ENCODE data around the gene TKTL2.

Gene TKTL2

GRCh38 chr4:163473576-163473975 is at the start of gene TKTL2:
TSS of gene TKTL2 (minus strand) at chr4:163473754. CDS start at chr4:163473734, 20 bp downstream.
- Histone ChIP-seq H3K36me3 (ENCODE audit: control insufficient read depth in 1 of 2, insufficient read depth in 2 of 2, low read length in 2 of 2) (no peaks in the 10 kb centered on the region), H3K4me1 (ENCODE audit: control insufficient read depth in 1 of 2, insufficient read depth in 2 of 2, low read length in 2 of 2) (no peaks in the 10 kb centered on the region), H3K4me3 (ENCODE audit: low read depth in 1 of 2, low read length in 2 of 2) (no peak within 1 kb of the TSS), H3K9ac (ENCODE audit: low read depth in 1 of 2, low read length in 2 of 2) (no peak within 1 kb of the TSS), H3K27me3 (ENCODE audit: control insufficient read depth in 1 of 2, insufficient read depth in 2 of 2, low read length in 2 of 2) (no peaks in the 10 kb centered on the region), H3K27ac (ENCODE audit: low read depth, low read length) (no peak within 1 kb of the TSS), H3K9me3 (ENCODE audit: control insufficient read depth in 1 of 2, low read length in 2 of 2) (no peaks in the 10 kb centered on the region)

DNA sequence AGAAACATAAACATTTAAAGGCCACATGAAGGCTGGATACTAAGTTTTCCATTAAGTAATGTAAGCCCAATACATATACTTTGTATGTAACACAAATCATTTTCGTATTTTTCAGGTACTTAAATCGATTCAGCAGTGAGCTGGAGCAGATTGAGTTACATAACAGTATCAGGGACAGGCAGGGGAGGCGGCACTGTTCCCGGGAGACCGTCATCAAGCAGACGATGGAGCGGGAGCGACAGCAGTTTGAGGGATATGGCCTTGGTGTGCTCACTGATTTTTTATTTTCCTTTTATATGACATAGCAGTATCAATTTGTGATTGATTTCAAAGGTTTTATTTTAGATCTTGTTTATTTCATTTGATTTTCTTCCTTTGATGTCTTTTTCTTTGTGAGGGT is 41.6 kb upstream of the TKTL2 start:
- Histone ChIP-seq H3K27me3 (ENCODE audit: control insufficient read depth in 1 of 2, insufficient read depth in 2 of 2, low read length in 2 of 2) (no peaks in the 10 kb centered on the region), H3K27ac (ENCODE audit: low read depth, low read length) (no peak overlapping the region), H3K4me1 (ENCODE audit: control insufficient read depth in 1 of 2, insufficient read depth in 2 of 2, low read length in 2 of 2) (no peaks in the 10 kb centered on the region), H3K9me3 (ENCODE audit: control insufficient read depth in 1 of 2, low read length in 2 of 2) (no peaks in the 10 kb centered on the region), H3K36me3 (ENCODE audit: control insufficient read depth in 1 of 2, insufficient read depth in 2 of 2, low read length in 2 of 2) (peaks cover 11 to 60% of the 10 kb centered on the region in 2 donors), H3K9ac (ENCODE audit: low read depth in 1 of 2, low read length in 2 of 2) (no peak overlapping the region), H3K4me3 (ENCODE audit: low read depth in 1 of 2, low read length in 2 of 2) (no peak overlapping the region)

DNA sequence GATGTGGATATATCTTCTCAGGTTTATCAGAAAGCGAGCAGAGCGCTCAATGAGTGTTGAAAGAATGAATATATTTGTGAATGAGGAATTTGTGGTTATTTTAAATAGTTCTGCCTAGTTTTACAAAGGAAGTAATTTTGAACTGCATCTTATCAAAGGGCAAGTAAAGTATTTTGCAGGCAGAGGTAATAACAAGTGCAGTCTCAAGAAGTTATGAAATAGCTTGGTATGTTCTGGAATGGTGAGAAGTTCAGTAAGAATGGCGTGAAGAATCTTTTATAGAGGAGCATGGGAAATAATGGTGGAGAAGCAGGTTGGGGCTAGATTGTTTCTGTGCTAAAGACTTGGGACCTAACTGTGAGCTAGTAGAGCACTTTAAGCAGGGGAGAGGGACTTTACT is 31.8 kb upstream of the TKTL2 start:
- H3K9ac ChIP-seq (ENCODE audit: low read depth in 1 of 2, low read length in 2 of 2), result no peak overlapping the region
- H3K4me1 ChIP-seq (ENCODE audit: control insufficient read depth in 1 of 2, insufficient read depth in 2 of 2, low read length in 2 of 2), result no peaks in the 10 kb centered on the region
- H3K36me3 ChIP-seq (ENCODE audit: control insufficient read depth in 1 of 2, insufficient read depth in 2 of 2, low read length in 2 of 2), result peaks cover 4 to 15% of the 10 kb centered on the region in 2 donors
- no peak overlapping the region for H3K4me3 ChIP-seq (ENCODE audit: low read depth in 1 of 2, low read length in 2 of 2)
- H3K27ac ChIP-seq (ENCODE audit: low read depth, low read length), result no peak overlapping the region
- no peaks in the 10 kb centered on the region for H3K9me3 ChIP-seq (ENCODE audit: control insufficient read depth in 1 of 2, low read length in 2 of 2)
- no peaks in the 10 kb centered on the region for H3K27me3 ChIP-seq (ENCODE audit: control insufficient read depth in 1 of 2, insufficient read depth in 2 of 2, low read length in 2 of 2)

GRCh38 chr4:163500586-163500985 is 27.0 kb upstream of the TKTL2 start:
- no peaks in the 10 kb centered on the region for H3K9me3 ChIP-seq (ENCODE audit: control insufficient read depth in 1 of 2, low read length in 2 of 2)
- H3K4me1 ChIP-seq (ENCODE audit: control insufficient read depth in 1 of 2, insufficient read depth in 2 of 2, low read length in 2 of 2), result peaks cover 10 to 11% of the 10 kb centered on the region in 2 donors
- no peaks in the 10 kb centered on the region for H3K36me3 ChIP-seq (ENCODE audit: control insufficient read depth in 1 of 2, insufficient read depth in 2 of 2, low read length in 2 of 2)
- H3K27me3 ChIP-seq (ENCODE audit: control insufficient read depth in 1 of 2, insufficient read depth in 2 of 2, low read length in 2 of 2), result no peaks in the 10 kb centered on the region
- no peak overlapping the region for H3K4me3 ChIP-seq (ENCODE audit: low read depth in 1 of 2, low read length in 2 of 2)
- H3K9ac ChIP-seq (ENCODE audit: low read depth in 1 of 2, low read length in 2 of 2), result no peak overlapping the region
- no peak overlapping the region for H3K27ac ChIP-seq (ENCODE audit: low read depth, low read length)

- Histone ChIP-seq H3K36me3 (ENCODE audit: control insufficient read depth in 1 of 2, insufficient read depth in 2 of 2, low read length in 2 of 2) (no peaks in the 10 kb centered on the region), H3K9me3 (ENCODE audit: control insufficient read depth in 1 of 2, low read length in 2 of 2) (no peaks in the 10 kb centered on the region), H3K27ac (ENCODE audit: low read depth, low read length) (no peak overlapping the region), H3K4me1 (ENCODE audit: control insufficient read depth in 1 of 2, insufficient read depth in 2 of 2, low read length in 2 of 2) (peaks cover 12 to 22% of the 10 kb centered on the region in 2 donors), H3K9ac (ENCODE audit: low read depth in 1 of 2, low read length in 2 of 2) (peak overlapping the region in 1 of 2 donors; percentile 31), H3K27me3 (ENCODE audit: control insufficient read depth in 1 of 2, insufficient read depth in 2 of 2, low read length in 2 of 2) (no peaks in the 10 kb centered on the region), H3K4me3 (ENCODE audit: low read depth in 1 of 2, low read length in 2 of 2) (peak overlapping the region; percentile 98 to 99)
Observed at GRCh38 chr4:163495900-163496299, 22.3 kb upstream of the TKTL2 start.

GRCh38 chr4:163494360-163495241 is 21.0 kb upstream of the TKTL2 start, which contains the start of gene TMA16:
TSS of gene TMA16 (plus strand) at chr4:163494690. CDS start at chr4:163494802, 112 bp downstream.
- Histone ChIP-seq H3K27me3 (ENCODE audit: control insufficient read depth in 1 of 2, insufficient read depth in 2 of 2, low read length in 2 of 2) (no peaks in the 10 kb centered on the region), H3K4me3 (ENCODE audit: low read depth in 1 of 2, low read length in 2 of 2) (peak within 1 kb of the TSS; percentile 98 to 99), H3K9ac (ENCODE audit: low read depth in 1 of 2, low read length in 2 of 2) (peak within 1 kb of the TSS; percentile 93 to 96), H3K27ac (ENCODE audit: low read depth, low read length) (peak within 1 kb of the TSS; percentile 80), H3K9me3 (ENCODE audit: control insufficient read depth in 1 of 2, low read length in 2 of 2) (no peaks in the 10 kb centered on the region), H3K36me3 (ENCODE audit: control insufficient read depth in 1 of 2, insufficient read depth in 2 of 2, low read length in 2 of 2) (no peaks in the 10 kb centered on the region), H3K4me1 (ENCODE audit: control insufficient read depth in 1 of 2, insufficient read depth in 2 of 2, low read length in 2 of 2) (peaks cover 12 to 22% of the 10 kb centered on the region in 2 donors)

- Histone ChIP-seq H3K4me3 (ENCODE audit: low read depth in 1 of 2, low read length in 2 of 2) (peak overlapping the region; percentile 98 to 99), H3K9ac (ENCODE audit: low read depth in 1 of 2, low read length in 2 of 2) (peak overlapping the region; percentile 93 to 96), H3K36me3 (ENCODE audit: control insufficient read depth in 1 of 2, insufficient read depth in 2 of 2, low read length in 2 of 2) (no peaks in the 10 kb centered on the region), H3K4me1 (ENCODE audit: control insufficient read depth in 1 of 2, insufficient read depth in 2 of 2, low read length in 2 of 2) (peaks cover 12 to 22% of the 10 kb centered on the region in 2 donors), H3K9me3 (ENCODE audit: control insufficient read depth in 1 of 2, low read length in 2 of 2) (no peaks in the 10 kb centered on the region), H3K27me3 (ENCODE audit: control insufficient read depth in 1 of 2, insufficient read depth in 2 of 2, low read length in 2 of 2) (no peaks in the 10 kb centered on the region), H3K27ac (ENCODE audit: low read depth, low read length) (peak overlapping the region; percentile 80)
Observed at GRCh38 chr4:163493643-163494359, 20.2 kb upstream of the TKTL2 start.

GRCh38 chr4:163492951-163493504 is 19.5 kb upstream of the TKTL2 start:
- no peak overlapping the region for H3K27ac ChIP-seq (ENCODE audit: low read depth, low read length)
- H3K9me3 ChIP-seq (ENCODE audit: control insufficient read depth in 1 of 2, low read length in 2 of 2), result no peaks in the 10 kb centered on the region
- H3K27me3 ChIP-seq (ENCODE audit: control insufficient read depth in 1 of 2, insufficient read depth in 2 of 2, low read length in 2 of 2), result no peaks in the 10 kb centered on the region
- H3K36me3 ChIP-seq (ENCODE audit: control insufficient read depth in 1 of 2, insufficient read depth in 2 of 2, low read length in 2 of 2), result no peaks in the 10 kb centered on the region
- H3K9ac ChIP-seq (ENCODE audit: low read depth in 1 of 2, low read length in 2 of 2), result no peak overlapping the region
- no peak overlapping the region for H3K4me3 ChIP-seq (ENCODE audit: low read depth in 1 of 2, low read length in 2 of 2)
- peaks cover 12 to 22% of the 10 kb centered on the region in 2 donors for H3K4me1 ChIP-seq (ENCODE audit: control insufficient read depth in 1 of 2, insufficient read depth in 2 of 2, low read length in 2 of 2)

GRCh38 chr4:163489929-163490328 is 16.4 kb upstream of the TKTL2 start:
- H3K4me1 ChIP-seq (ENCODE audit: control insufficient read depth in 1 of 2, insufficient read depth in 2 of 2, low read length in 2 of 2), result peaks cover 0 to 5% of the 10 kb centered on the region in 2 donors
- no peak overlapping the region for H3K27ac ChIP-seq (ENCODE audit: low read depth, low read length)
- no peaks in the 10 kb centered on the region for H3K27me3 ChIP-seq (ENCODE audit: control insufficient read depth in 1 of 2, insufficient read depth in 2 of 2, low read length in 2 of 2)
- no peak overlapping the region for H3K9ac ChIP-seq (ENCODE audit: low read depth in 1 of 2, low read length in 2 of 2)
- H3K9me3 ChIP-seq (ENCODE audit: control insufficient read depth in 1 of 2, low read length in 2 of 2), result no peaks in the 10 kb centered on the region
- no peak overlapping the region for H3K4me3 ChIP-seq (ENCODE audit: low read depth in 1 of 2, low read length in 2 of 2)
- no peaks in the 10 kb centered on the region for H3K36me3 ChIP-seq (ENCODE audit: control insufficient read depth in 1 of 2, insufficient read depth in 2 of 2, low read length in 2 of 2)

DNA sequence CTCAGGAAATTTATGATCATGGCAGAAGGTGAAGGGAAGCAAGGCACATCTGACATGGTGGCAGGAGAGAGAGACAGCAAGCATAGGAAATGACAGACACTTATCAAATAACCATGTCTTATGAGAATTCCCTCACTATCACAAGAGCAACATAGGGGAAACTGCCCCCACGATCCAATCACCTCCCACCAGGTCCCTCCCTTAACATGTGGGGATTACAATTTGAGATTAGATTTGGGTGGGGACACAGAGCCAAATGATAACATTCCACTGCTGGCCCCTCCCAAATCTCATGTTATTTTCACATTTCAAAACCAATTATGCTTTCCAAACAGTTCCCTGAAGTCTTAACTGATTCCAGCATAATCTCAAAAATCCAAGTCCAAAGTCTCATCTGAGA is 12.8 kb upstream of the TKTL2 start:
- Histone ChIP-seq H3K27ac (ENCODE audit: low read depth, low read length) (no peak overlapping the region), H3K9me3 (ENCODE audit: control insufficient read depth in 1 of 2, low read length in 2 of 2) (no peaks in the 10 kb centered on the region)

More for the DNA sequence above, 12.8 kb upstream of the TKTL2 start:
- Histone ChIP-seq H3K4me1 (ENCODE audit: control insufficient read depth in 1 of 2, insufficient read depth in 2 of 2, low read length in 2 of 2) (no peaks in the 10 kb centered on the region), H3K4me3 (ENCODE audit: low read depth in 1 of 2, low read length in 2 of 2) (no peak overlapping the region), H3K9ac (ENCODE audit: low read depth in 1 of 2, low read length in 2 of 2) (no peak overlapping the region), H3K27me3 (ENCODE audit: control insufficient read depth in 1 of 2, insufficient read depth in 2 of 2, low read length in 2 of 2) (no peaks in the 10 kb centered on the region), H3K36me3 (ENCODE audit: control insufficient read depth in 1 of 2, insufficient read depth in 2 of 2, low read length in 2 of 2) (no peaks in the 10 kb centered on the region)
